Activated CD8-positive, alpha-beta memory T cell treated with anti-CD3 and anti-CD28 coated beads for 48 hours (primary cell): ENCODE results near the gene ART5.
"Not testable (repeated sequence)": the region's sequence is repeated elsewhere in the genome, so short reads cannot be mapped to it uniquely, and the experiment has no call there.

Experiments
- DNase-seq, 3 experiments: peaks; one replicate each; pipeline ENCODE4 v3.0.0-alpha.2; 2020; ENCODE audit warnings: low read depth in 2 of 3, low spot score in 2 of 3

ART5 gene

DNA sequence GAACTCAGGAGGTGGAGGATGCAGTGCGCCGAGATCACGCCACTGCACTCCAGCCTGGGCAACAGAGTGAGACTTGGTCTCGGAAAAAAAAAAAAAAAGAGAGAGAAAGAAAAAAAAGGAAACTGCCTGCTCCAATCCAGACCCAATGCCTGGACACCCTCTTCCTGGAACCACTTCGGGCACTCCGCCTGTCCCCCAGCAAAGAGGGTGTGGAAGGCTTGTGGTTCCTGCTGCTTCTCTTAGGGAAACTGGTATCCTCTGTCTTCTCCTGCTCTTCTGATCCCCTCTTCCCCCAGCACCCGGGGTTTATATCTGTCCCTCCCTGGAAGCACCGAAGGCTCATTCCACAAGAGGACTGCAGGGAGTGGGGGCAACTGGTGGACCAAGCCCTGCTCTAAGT lies 16.5 kb upstream of the ART5 start:
- DNase-seq: no peak

- not testable (repeated sequence) for DNase-seq
Measured at GRCh38 chr11:3657331-3657730, 15.5 kb upstream of the ART5 start.

DNA sequence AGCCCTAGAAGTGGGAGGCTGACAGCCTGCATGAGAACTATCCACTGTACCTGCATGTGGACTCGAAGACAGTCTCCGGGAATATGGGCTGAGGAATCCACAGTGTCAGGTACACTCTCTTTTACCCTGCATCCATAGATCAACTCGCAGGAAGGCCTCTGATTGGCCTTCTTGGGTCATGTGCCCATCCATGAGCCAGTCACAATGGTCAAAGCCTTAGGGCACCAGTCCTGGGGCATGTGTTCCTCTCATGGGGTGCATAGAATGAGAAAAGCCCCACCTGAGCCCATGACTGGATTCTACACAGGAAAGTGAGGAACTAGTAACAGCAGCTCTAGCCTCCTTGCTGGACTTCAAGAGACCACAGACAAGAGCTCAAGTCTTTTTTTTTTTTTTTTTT lies 13.8 kb upstream of the ART5 start:
- no peak for DNase-seq

GRCh38 chr11:3652514-3652913 lies 10.7 kb upstream of the ART5 start:
- not testable (repeated sequence) for DNase-seq

DNA sequence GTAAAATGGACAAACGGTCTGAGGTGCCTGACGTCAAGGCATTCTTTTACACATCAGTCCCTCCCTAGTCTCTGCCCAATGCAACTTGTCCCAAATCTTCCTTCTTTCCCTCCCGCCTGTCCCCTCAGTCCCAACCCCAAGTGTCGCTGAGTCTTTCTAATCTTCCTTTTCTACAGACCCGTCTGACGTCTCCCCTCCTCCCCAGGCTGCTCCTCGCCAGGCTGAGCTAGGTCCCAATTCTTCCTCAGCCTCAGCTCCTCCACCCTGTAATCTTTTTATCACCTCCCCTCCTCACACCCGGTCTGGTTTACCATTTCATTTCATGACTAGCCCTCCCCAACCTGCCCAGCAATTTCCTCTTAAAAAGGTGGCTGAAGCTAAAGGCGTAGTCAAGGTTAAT lies 7.6 kb upstream of the ART5 start:
- not testable (repeated sequence) for DNase-seq

DNA sequence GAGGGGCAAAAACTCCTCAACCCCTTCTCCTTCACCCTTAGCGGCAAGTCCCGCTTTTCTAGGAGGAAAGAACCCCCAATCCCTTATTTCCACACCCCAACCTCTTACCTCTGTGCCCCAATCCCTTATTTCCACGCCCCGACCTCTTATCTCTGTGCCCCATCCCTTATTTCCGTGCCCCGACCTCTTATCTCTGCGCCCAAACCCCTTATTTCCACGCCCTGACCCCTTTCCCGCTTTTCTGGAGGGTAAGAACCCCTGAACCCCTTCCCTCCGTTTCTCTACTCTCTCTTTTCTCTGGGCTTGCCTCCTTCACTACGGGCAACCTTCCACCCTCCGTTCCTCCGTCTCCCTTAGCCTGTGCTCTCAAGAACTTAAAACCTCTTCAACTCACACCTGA lies 7.1 kb upstream of the ART5 start:
- DNase-seq: not testable (repeated sequence)

DNA sequence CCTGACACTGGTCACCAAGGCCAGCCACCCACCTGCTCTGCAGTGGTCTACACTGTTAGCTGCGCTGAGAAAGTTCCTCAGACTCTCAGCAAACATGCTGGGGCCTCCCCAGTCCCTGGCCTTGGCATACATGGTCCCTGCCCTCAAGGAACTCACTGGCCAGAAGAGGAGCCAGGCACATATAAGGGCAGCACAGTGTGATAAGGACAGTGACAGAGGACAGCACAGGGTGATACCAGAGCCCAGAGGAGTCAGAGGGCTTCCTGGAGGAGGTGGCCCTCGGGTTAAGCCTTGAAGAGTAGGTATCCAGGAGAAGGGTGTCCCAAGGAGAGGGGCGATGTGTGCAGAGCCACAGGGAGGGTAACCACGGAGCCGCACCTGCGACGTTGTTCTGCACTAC lies 3.8 kb upstream of the ART5 start:
- no peak for DNase-seq

DNA sequence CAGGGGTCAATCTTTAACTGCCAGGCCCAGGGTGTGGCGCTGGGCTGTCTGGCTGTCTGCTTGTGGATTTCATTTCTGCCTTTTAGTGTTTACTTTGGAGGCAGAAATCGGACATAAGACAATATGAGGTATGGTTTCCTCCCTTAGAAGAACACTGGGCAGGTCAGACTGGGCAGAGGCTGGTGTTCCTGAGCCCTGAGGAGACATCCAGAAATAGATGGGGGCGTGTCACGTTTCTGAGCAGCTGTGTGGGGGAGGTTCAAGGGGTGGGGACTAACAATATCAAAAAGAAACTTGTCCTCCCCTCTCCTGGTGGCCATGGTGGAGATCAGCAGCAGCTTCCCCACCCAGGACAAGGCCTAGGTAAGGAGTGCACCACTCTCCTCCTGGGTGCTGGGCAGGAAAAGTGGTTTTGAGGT lies 3.0 kb upstream of the ART5 start, which contains the start of gene ART1:
Gene ART1, plus strand, starts transcription at position 312 of the 419 bp plus-strand sequence. CDS start 14,086 bp downstream, outside the sequence.
- DNase-seq: no peak

DNA sequence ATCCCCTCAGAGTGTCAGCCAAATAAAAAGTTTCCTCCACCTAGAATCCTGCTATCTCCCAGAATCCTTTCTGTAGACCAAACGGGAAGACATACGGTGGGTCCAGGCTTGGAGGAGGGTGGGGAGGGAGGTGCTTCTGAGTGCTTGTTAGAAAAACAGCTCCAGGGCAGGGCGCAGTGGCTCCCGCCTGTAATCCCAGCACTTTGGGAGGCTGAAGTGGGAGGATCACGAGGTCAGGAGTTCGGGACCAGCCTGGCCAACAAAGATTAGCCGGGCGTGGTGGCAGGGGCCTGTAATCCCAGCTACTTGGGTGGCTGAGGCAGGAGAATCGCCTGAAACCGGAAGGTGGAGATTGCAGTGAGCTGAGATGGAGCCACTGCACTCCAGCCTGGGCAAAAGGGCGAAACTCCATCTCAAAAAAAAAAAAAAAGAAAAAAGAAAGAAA lies 1.3 kb upstream of the ART5 start:
- DNase-seq: not testable (repeated sequence)

GRCh38 chr11:3642071-3642951 lies 519 bp upstream of the ART5 start:
- DNase-seq: peak in 2 of 3 experiments; percentile 22 to 43

GRCh38 chr11:3641191-3641590 lies 601 bp downstream of the ART5 start:
- no peak for DNase-seq

- no peak for DNase-seq
Measured at GRCh38 chr11:3639841-3640240, 2.0 kb downstream of the ART5 start.

DNA sequence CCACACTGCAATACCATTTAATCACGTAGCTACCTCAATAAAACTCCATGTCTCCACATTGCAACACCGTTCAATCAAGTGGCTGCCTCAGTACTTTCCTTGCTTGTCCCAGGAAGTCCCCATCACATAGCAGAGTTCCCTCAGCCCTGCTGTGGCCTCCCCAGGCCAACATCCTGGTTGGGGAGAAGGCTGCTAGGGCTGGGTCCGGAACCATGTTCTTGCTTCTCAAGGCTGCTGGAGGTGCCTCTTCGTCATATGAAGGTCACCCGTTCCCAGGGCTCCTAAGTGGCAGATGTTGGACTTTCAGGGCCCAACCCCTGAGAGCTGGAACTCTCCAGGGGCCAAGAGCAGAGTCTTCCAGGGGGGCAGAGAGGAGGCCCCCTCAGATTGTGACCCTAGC lies 3.3 kb downstream of the ART5 start:
- no peak for DNase-seq

- DNase-seq: no peak
Measured at GRCh38 chr11:3637201-3637600, 4.6 kb downstream of the ART5 start.

GRCh38 chr11:3635641-3636375 lies 6.0 kb downstream of the ART5 start:
- no peak for DNase-seq

- DNase-seq: no peak
Measured at GRCh38 chr11:3632070-3632660, 9.6 kb downstream of the ART5 start.

GRCh38 chr11:3631331-3631730 lies 10.5 kb downstream of the ART5 start:
- no peak for DNase-seq

DNA sequence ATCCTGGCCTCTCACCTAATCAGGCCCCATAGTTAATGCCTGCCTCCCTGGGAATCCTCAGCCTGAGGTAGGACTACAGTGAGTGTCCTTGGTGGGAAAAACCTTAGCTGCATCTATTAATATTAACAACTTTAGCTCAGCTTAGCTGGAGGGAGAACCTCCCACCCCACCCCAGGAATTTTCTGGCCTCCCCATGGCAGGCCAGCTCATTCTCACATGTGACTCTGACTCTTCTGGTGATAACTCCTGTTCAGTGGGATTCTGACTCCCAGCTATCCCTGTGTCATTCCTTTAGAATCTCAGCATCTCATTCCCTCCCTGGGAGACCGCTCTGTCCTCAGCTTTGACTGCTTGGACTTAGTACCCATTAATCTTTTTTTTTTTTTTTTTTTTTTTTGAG lies 14.5 kb downstream of the ART5 start:
- DNase-seq: no peak

GRCh38 chr11:3626250-3626960 lies 15.4 kb downstream of the ART5 start:
- DNase-seq: no peak

- no peak for DNase-seq
Measured at GRCh38 chr11:3623767-3624458, 17.9 kb downstream of the ART5 start.

GRCh38 chr11:3623121-3623520 lies 18.7 kb downstream of the ART5 start:
- DNase-seq: no peak
